Measurements from ENCODE around the gene ASPHD2.

DNA sequence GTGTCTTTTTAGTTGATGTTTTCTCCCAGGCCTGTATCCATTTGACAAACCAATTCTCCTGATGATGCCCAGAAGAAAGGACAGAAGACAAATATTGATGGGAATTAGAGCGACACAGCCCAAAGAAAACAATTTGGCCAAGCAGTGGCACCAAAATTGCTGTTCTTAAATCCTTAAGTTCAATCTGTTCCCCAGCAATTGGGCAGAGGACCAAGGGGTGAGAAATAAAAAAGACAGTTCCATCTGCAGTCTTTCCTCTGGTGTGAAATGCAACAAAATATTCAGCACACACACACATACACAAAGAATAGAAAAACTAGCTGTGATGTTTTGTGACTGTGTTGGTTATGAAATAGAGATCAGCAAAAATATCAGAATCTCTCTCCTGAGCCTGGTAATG lies 38.0 kb upstream of the ASPHD2 start:
- TF ChIP-seq GATA3 (IDR thresholded peaks at IDR 0.05; ENCODE audit: low read depth, low read length) = no peak
- TF ChIP-seq GATA2 (IDR thresholded peaks at IDR 0.05; ENCODE audit: low read depth, low read length) = no peak
